ENCODE measurements around the gene SKP2. TPM values are rescaled to one million over a fixed set of nuclear protein-coding genes. Genes with fewer than 3 reads are reported as not detected.

Gene SKP2
- total RNA-seq, 2 experiments from 2014 or later = 6.3 to 7.2 TPM

GRCh38 chr5:36227046-36227445 is 75.1 kb downstream of the SKP2 start:
- no peaks in the 10 kb centered on the region for H3K36me3 Mint-ChIP-seq (ENCODE audit: low read depth)
- Histone ChIP-seq H3K27ac (ENCODE audit: low read depth in 1 of 2, low read length in 2 of 2) (no peak overlapping the region), H3K27me3 (ENCODE audit: control insufficient read depth in 1 of 2, insufficient read depth in 2 of 2, low read length in 2 of 2) (no peaks in the 10 kb centered on the region), H3K4me1 (ENCODE audit: insufficient read depth, low read length) (no peaks in the 10 kb centered on the region), H3K36me3 (ENCODE audit: insufficient read depth, low read length) (peaks cover 17% of the 10 kb centered on the region), H3K9me3 (ENCODE audit: control insufficient read depth in 1 of 2, insufficient read depth in 1 of 2, low read length in 2 of 2) (no peaks in the 10 kb centered on the region), H3K4me3 (ENCODE audit: low read length) (no peak overlapping the region)
- peaks cover 9% of the 10 kb centered on the region for H3K4me1 Mint-ChIP-seq (ENCODE audit: low read depth)
- intact Hi-C loops (cut with DNase I, micrococcal nuclease) = no loop called here
- H3K9me3 Mint-ChIP-seq = no peaks in the 10 kb centered on the region
- TF ChIP-seq CTCF (IDR thresholded peaks at IDR 0.05) = no peak
- POLR2A ChIA-PET = interaction anchor here (1.3 kb wide), 1 partner anchor 14 kb away, joined by 3 read pairs; the partner anchor contains the start of gene NADK2
- DNase-seq = no peak
- no peak overlapping the region for H3K4me3 Mint-ChIP-seq
- no peaks in the 10 kb centered on the region for H3K27me3 Mint-ChIP-seq
- H3K27ac Mint-ChIP-seq = no peak overlapping the region
- CTCF ChIA-PET = no interaction called here
- ATAC-seq (ENCODE audit: poor library complexity) = no peak

- H3K4me1 ChIP-seq (ENCODE audit: insufficient read depth, low read length) = no peaks in the 10 kb centered on the region
- ChIA-PET CTCF (interaction anchor here (2.2 kb wide), 1 partner anchor 13 kb away, joined by 10 read pairs; the partner anchor contains the start of gene NADK2), POLR2A (interaction anchor here (0.6 to 3.2 kb wide), 3 partner anchors 10 to 78 kb away, joined by 4 to 13 read pairs (median 5); partner anchors contain the start of genes LMBRD2 and NADK2)
- H3K36me3 Mint-ChIP-seq (ENCODE audit: low read depth) = no peaks in the 10 kb centered on the region
- H3K36me3 ChIP-seq (ENCODE audit: insufficient read depth, low read length) = peaks cover 17% of the 10 kb centered on the region
- TF ChIP-seq CTCF (IDR thresholded peaks at IDR 0.05) = no peak
- no peak for DNase-seq
- H3K9me3 Mint-ChIP-seq = no peaks in the 10 kb centered on the region
- ATAC-seq (ENCODE audit: poor library complexity) = no peak
- H3K4me1 Mint-ChIP-seq (ENCODE audit: low read depth) = peaks cover 18% of the 10 kb centered on the region
- H3K27me3 Mint-ChIP-seq = no peaks in the 10 kb centered on the region
- H3K27ac Mint-ChIP-seq = no peak overlapping the region
- H3K9me3 ChIP-seq (ENCODE audit: control insufficient read depth in 1 of 2, insufficient read depth in 1 of 2, low read length in 2 of 2) = no peaks in the 10 kb centered on the region
- no peak overlapping the region for H3K4me3 Mint-ChIP-seq
- no peak overlapping the region for H3K27ac ChIP-seq (ENCODE audit: low read depth in 1 of 2, low read length in 2 of 2)
- H3K27me3 ChIP-seq (ENCODE audit: control insufficient read depth in 1 of 2, insufficient read depth in 2 of 2, low read length in 2 of 2) = no peaks in the 10 kb centered on the region
- intact Hi-C loops (cut with DNase I, micrococcal nuclease) = no loop called here
- no peak overlapping the region for H3K4me3 ChIP-seq (ENCODE audit: low read length)
These were observed 76.6 kb downstream of the SKP2 start for GRCh38 chr5:36228505-36228904.

GRCh38 chr5:36230151-36230790 is 78.4 kb downstream of the SKP2 start:
- no peak for TF ChIP-seq CTCF (IDR thresholded peaks at IDR 0.05)
- peaks cover 8% of the 10 kb centered on the region for H3K36me3 ChIP-seq (ENCODE audit: insufficient read depth, low read length)
- no peaks in the 10 kb centered on the region for H3K27me3 ChIP-seq (ENCODE audit: control insufficient read depth in 1 of 2, insufficient read depth in 2 of 2, low read length in 2 of 2)
- no peaks in the 10 kb centered on the region for H3K4me1 ChIP-seq (ENCODE audit: insufficient read depth, low read length)
- no peaks in the 10 kb centered on the region for H3K36me3 Mint-ChIP-seq (ENCODE audit: low read depth)
- H3K27ac Mint-ChIP-seq = no peak overlapping the region
- H3K4me1 Mint-ChIP-seq (ENCODE audit: low read depth) = peaks cover 18% of the 10 kb centered on the region
- H3K4me3 ChIP-seq (ENCODE audit: low read length) = no peak overlapping the region
- DNase-seq (no peak), ATAC-seq (ENCODE audit: poor library complexity) (no peak)
- ChIA-PET POLR2A (interaction anchor here (0.6 to 3.2 kb wide), 2 partner anchors 12 to 82 kb away, joined by 3 to 13 read pairs; partner anchors contain the start of gene NADK2), CTCF (interaction anchor here (2.8 kb wide), 1 partner anchor 11 kb away, joined by 12 read pairs; the partner anchor contains the start of gene NADK2)
- H3K9me3 ChIP-seq (ENCODE audit: control insufficient read depth in 1 of 2, insufficient read depth in 1 of 2, low read length in 2 of 2) = no peaks in the 10 kb centered on the region
- intact Hi-C loops (cut with DNase I, micrococcal nuclease) = loop anchor here in 1 of 2 experiments (10.0 kb wide), 1 partner anchor 615 kb away; the partner anchor contains the start of gene SPEF2
- H3K27ac ChIP-seq (ENCODE audit: low read depth in 1 of 2, low read length in 2 of 2) = no peak overlapping the region
- H3K27me3 Mint-ChIP-seq = no peaks in the 10 kb centered on the region
- no peaks in the 10 kb centered on the region for H3K9me3 Mint-ChIP-seq
- H3K4me3 Mint-ChIP-seq = no peak overlapping the region
